CD4-positive, alpha-beta T cell treated with Interleukin-6 at 100 ng/mL for 8 hours (primary cell): ENCODE data around the gene SCGB1D2.
"Not testable (repeated sequence)": the region's sequence is repeated elsewhere in the genome, so short reads cannot be mapped to it uniquely, and the experiment has no call there.

Source experiments
- DNase-seq: peaks from one replicate; pipeline ENCODE4 v3.0.0-alpha.2; 2020; ENCODE audit warnings: mixed read lengths, low spot score

Gene SCGB1D2, protein sequence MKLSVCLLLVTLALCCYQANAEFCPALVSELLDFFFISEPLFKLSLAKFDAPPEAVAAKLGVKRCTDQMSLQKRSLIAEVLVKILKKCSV

DNA sequence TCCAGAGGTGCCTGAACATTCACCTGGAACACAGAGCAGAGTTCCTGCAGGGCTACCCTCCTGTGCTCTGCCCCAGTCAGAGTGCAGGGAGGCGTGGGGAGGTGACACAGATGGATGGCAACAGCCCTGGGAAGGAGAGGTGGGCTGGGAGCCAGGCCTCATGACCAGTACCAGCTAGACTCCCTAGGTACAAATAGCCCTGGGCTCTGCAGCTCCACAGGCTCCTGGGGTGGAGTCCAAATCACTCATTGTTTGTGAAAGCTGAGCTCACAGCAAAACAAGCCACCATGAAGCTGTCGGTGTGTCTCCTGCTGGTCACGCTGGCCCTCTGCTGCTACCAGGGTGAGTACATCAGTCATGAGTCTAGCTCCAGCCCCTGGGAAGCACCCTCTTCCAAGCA, at the start of gene SCGB1D2:
SCGB1D2 (plus strand) TSS at position 219 of the 400 bp plus-strand sequence; CDS start at position 288, 69 bp downstream.
- no peak for DNase-seq

DNA sequence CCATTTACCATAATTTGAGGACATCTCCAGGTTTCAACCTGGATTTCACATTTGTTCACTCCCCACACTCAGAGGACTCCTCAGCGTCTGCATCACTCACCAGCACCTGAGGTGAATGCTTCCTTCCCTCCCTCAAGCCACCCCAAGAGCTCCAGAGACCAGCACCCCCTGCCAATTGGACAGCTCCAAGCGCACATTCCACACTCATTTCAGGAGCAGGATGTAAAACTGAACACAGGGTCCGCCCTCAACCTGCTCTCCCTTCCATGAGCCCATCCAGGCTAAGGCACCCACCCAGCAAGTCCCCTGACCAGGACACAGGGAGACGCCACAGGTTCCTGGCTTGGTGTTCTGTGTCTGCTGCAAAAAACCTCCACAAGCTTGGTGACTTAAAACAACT, 48.1 kb upstream of the SCGB1D2 start:
- no peak for DNase-seq

DNA sequence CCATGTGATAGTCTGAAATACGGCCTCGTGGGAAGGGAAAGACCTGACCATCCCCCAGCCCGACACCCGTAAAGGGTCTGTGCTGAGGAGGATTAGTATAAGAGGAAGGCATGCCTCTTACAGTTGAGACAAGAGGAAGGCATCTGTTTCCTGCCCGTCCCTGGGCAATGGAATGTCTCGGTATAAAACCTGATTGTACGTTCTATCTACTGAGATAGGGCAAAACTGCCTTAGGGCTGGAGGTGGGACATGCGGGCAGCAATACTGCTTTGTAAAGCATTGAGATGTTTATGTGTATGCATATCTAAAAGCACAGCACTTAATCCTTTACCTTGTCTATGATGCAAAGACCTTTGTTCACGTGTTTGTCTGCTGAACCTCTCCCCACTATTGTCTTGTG, 47.0 kb upstream of the SCGB1D2 start:
- not testable (repeated sequence) for DNase-seq

DNA sequence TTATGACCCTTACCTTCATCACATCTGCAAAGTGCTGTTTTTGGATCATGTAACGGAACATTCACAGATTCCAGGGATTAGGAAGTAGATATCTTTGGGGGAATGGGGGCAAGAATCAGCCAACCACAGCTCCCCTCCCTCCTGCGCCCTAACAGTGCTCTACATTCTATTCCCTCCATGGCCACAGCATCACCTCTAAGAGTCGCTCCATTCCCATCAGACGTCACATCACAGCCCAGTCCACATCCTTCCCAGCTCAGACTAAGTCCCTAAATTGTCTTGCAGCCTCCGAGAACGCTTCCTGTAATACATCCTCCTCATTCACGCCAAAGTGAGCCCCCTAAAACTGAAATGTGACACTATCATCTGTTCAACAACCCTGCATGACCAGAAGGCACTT, 46.1 kb upstream of the SCGB1D2 start:
- no peak for DNase-seq

DNA sequence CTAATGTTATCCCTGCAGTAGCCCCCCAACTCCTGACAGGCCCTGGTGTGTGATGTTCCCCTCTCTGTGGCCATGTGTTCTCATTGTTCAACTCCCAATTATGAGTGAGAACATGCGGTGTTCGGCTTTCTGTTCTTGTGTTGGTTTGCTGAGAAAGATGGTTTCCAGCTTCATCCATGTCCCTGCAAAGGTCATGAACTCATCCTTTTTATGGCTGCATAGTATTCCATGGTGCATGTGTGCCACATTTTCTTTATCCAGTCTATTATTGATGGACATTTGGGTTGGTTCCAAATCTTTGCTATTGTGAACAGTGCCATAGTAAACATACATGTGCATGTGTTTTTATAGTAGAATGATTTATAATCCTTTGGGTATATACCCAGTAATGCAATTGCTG, 44.6 kb upstream of the SCGB1D2 start:
- DNase-seq, result not testable (repeated sequence)

DNA sequence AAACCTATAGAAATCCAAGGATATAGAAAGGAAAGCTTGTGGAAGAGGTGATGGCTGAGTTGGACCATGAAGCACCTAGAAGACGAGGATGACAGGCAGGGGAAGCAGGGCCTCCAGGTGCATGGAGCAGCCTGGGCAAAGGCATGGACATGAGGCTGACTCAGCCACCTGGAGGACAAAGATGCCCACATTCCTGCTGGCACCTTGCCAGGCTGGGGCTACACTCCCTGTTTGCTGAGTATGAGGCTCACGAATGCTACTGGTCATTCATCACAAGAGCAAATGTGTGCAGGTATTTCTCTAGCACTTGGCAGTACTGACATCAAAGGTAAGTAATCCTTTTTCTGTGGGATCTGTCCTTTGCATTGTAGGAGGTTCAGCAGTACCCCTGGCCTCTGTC, 40.7 kb upstream of the SCGB1D2 start:
- no peak for DNase-seq

DNA sequence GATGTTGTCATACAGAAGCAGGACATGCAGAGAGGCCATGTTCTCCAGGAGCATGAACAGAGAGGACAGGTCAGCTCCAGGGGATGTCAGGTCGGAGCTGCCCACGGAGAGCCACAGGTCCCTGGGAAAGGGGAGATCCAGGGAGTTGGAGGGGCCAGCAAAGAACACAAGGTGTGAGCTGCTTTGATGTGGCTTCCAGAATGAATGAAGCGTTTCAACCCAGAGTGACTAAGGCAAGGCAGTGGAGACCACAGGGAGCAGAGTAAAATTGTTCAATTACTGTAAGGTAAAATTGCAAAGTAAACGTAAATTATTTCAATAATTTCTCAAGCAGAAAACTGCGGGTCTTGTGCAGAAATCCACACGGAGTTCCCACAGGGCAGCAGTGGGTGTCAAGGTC, 39.1 kb upstream of the SCGB1D2 start:
- no peak for DNase-seq

DNA sequence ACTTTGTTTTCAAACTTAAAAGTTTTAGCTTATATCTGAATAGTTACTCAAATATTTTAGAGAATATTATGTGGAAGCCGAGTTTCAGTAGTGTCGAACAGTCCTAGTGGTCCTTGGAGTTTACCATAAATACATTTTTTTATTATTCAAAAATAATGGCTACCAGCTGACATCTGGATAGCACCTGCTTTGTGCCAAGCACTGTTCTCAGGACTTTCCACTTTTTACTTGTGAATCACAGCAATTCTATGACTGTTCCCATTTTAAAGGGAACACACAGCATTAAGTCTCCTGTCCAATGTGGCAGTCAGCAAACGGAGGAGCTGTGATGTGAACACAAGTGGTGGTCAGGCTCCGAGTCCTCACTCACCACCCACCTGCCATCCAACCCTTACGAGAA, 37.6 kb upstream of the SCGB1D2 start:
- no peak for DNase-seq

DNA sequence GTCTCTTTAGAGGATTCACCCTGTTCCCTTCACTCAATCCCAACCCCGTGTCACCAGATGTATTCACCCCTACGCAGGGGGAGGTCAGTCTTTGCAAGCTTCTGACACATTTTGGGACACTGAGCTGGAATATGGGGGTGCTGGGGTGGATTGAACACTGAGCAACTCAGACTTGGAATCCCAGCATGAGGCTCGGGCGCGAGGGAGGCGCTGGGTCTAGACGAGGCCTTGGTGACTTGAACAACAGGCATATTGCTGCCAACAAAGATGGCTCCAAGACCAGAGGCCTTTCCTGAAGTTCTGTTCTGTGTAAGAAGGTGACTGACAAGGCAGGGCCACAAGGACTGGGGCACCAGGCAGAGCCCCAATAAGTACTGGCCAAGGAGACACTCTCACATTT, 36.6 kb upstream of the SCGB1D2 start:
- no peak for DNase-seq

DNA sequence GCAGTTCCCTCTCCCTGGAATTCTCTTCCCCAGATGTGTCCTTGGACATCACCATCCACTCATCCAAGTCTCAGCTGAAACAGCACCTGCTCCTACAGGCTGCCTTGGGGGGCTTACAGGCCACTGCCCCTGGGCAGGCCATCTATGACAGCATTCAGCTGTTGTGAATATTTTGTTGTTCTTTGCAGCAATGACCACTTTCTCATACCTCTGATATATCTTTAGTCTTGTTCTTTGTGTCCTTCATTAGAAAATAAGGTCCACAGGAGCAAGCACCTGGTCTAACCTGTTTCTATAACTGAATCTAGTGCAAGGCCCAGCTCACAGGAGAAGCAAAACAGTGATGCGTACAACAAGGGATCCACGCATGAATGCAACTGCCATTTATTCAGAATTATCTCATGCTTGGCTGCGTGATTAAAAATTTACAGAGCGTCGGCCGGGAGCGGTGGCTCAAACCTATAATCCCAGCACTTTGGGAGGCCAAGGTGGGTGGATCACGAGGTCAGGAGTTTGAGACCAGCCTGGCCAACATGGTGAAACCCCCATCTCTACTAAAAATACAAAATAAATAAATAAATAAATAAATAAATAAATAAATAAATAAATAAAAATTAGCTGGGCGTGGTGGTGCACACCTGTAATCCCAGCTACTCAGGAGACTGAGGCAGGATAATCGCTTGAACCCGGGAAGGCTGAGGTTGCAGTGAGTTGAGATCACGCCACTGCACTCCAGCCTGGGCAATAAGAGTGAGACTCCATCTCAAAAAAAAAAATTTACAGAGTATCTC, 35.6 kb upstream of the SCGB1D2 start:
- not testable (repeated sequence) for DNase-seq

DNA sequence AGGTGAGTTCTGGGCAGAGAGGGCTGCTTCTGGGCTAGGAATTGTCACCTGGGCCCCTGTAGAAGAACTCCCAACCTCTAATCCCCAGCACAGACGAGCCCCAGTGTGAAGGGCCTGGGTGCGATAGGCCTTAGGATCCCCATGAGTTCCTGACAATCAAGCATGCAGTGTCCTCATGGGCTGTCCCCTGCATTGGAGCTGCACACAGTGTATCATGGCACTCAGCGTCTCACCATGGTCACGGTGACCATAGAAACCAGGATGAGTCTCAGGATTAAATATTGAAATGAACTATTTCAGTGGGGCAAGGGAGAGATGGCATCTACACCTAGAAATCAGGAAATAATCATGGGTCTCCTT, 33.3 kb upstream of the SCGB1D2 start:
- no peak for DNase-seq

DNA sequence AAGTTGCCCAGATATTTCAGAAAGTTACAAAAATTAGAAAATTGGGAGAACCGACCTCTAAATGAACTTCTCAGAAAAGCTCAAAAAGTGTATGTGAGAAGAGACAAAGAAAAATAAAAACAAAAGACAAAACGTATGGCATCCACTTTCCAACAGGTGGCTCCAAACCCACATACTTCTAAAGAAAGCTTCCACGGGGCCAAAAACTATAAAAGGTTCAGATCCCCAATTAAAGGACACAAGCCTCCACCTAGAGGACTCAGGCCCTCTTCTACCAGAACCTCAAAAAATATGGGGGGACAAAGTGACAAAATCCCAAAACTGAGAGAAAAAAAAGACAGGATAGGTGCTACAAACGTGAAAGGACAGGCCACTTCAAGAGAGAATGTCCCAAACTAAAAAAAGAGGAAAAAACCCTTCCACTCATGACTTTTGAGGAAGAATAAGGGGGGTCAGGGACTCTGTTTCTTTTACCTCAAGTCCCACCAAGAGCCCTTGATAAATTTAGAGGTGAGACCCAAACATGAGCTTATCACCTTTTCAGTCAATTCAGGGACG, 24.8 kb upstream of the SCGB1D2 start:
- no peak for DNase-seq

DNA sequence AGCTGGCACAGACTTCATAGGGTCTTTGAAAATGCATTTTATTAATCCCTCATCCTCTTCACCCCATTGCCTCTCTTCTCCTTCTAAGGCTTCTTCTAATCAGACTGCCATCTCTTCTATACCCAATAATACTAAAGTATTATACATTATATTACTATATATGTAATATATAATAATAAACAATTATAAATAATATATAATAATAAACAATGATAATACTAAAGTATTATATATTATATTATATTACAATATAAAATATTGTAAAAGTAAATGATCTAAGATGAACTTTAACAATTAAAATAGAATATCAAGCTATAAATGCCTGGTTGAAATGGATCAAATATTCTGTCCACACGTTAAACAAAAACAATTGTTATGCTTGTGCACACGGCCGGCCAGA, 20.5 kb upstream of the SCGB1D2 start:
- DNase-seq, result no peak

DNA sequence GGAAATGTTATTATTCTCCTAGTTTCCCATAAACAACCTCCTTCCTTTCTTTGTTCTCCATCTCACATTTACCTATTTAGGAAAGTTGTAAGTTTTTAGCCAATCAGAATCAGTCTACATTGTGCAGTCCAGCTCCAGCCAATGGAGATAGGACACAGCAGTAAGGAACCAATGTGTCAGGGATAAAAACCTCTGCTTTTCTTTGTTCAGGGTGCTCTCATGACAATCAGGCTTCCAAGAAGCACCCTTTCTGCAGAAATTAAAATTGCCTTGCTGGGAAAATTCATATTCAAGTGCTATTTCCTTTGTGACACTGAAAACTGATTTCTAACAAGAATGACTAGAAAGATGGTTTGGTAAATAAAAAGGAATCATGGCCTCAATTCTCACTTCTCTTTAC, 18.9 kb upstream of the SCGB1D2 start:
- no peak for DNase-seq

DNA sequence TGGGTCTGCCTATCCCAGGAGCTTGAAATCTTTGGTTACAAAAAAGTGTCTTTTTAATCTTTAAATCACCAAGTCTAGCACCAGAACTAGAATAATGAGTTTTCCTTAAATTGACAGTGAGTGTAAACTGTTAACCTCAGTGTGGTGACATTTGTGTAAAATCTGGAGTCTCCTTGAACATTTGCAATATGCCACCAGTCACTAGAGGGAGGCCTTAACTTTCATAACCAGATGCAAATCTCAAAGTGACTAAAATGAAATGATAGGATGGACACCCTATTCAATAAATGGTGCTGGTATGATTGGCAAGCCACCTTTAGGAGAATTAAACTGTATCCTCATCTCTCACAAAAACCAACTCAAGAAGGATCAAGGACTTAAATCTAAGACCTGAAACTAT, 8.3 kb upstream of the SCGB1D2 start:
- no peak for DNase-seq

DNA sequence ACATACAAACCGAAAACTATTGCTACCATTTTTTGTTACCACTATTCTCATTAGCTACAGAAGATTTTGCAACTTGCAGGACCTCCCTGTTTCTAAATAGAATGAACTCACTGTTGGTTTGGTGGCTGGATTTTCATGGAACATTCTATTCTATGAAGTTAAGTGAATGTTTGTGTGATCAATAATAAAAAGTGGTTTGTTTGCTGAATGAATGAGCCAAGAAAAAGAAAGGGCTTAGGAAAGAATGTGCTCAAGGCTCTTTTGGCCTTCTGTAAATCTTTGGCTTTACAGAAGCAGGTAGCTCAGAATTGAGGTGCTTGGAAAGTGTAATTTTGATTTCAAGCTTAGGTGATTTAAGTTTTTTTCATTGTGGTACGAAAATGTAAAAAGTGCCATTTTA, 5.9 kb upstream of the SCGB1D2 start:
- no peak for DNase-seq

DNA sequence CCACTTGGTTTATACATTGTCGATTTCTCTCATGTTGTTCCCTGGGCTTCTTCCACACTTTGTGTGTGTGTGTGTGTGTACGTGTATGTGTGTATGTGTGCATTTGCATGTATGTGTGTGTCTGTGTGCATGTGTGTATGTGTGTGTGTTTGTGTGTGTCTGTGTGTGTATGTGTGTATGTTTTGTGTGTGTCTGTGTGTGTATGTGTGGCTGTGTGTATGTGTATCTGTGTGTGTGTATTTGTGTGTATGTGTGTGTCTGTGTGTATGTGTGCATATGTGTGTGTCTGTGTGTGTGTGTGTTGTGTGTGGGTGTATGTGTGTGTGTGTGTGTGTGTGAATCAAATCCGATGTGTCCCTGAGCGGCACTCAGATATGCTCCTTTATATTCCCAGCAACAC, 4.5 kb upstream of the SCGB1D2 start:
- DNase-seq, result no peak

DNA sequence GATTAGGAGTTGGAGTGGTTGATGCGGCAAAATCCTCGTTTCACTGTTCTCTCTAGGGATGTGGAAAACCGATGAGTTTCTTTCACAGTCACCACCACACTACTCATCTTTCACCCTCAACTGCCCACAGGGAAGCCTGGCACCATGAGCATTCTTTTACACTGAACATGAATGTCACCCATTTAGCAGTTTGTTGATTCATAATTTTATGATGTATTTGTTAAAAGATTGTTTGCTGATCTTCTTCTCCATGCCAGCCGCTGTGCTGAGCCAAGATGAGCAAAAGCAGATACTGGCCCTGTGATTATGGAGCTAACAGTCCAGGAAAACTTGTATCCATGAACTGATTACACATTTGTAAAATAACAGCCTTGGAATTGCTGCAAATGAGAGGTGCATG, 3.9 kb upstream of the SCGB1D2 start:
- DNase-seq, result no peak

DNA sequence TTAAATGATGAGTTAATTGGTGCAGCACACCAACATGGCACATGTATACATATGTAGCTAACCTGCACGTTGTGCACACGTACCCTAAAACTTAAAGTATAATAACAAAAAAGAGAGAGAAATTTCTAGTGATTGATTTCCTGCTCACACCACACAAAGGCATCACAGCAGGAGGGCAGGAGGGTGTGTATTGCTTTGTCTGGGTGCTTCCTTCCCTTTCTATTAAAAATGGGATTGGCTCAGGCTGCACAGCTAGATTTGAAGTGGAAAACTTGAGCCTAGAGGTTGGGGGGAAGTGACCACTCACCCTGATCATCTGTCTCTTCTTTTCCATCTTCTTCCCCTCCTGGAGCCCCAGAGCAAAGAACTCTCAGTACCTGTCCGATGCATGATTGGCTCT, 944 bp upstream of the SCGB1D2 start:
- no peak for DNase-seq

DNA sequence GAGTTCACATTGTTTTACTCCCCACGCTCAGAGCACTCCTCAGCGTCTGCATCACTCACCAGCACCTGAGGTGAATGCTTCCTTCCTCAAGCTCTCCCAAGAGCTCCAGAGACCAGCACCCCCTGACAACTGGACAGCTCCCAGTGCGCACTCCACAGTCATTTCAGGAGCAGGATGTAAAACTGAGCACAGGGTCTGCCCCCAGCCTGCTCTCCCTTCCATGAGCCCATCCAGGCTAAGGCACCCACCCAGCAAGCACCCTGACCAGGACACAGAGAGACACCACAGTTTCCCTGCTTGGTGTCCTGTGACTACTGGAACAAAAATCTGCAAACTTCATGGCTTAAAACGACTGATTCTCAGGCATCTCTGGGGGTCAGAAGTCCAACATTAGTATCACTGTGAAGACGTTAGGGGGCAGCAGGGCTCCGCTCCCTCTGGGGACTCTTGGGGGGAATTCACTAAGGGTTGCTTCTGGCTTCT, 3.3 kb downstream of the SCGB1D2 start:
- no peak for DNase-seq

DNA sequence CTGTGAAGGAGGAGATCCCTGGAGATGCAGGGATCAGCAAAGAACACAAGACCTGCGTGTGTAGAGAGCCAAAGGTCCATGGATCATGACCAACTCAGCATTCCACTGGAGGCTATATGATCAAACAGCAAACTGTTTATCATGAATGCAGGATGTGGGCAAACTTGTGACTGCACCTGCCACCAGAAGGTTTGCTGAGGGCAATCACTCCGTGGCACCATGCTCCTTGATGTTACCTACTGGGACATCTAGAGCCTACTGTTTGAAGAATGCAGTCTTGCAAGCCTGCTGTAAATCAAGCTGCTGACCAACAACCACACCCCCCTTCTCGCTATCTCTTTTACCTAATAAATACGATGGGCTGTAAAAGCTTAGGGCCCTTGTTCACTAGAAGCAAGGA, 9.7 kb downstream of the SCGB1D2 start:
- DNase-seq, result no peak

DNA sequence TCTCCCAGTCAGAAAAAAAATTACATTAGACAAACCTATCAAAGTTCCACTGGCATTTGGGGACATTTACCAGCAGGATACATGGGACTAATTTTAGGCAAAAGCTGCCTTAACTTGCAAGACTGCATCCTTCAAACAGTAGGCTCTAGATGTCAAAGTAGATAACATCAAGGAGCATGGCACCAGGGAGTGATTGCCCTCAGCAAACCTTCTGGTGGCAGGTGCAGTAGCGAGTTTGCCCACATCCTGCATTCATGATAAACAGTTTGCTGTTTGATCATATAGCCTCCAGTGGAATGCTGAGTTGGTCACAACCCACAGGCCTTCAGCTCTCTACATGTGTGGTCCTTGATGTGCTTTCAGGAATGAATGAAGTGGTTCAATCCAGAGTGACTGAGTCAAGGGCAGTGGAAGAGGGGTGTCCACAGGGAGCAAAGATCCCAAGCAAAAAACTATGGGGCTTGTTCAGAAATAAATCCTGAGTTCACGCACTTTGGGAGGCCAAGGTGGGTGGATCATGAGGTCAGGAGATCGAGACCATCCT, 12.0 kb downstream of the SCGB1D2 start:
- no peak for DNase-seq

DNA sequence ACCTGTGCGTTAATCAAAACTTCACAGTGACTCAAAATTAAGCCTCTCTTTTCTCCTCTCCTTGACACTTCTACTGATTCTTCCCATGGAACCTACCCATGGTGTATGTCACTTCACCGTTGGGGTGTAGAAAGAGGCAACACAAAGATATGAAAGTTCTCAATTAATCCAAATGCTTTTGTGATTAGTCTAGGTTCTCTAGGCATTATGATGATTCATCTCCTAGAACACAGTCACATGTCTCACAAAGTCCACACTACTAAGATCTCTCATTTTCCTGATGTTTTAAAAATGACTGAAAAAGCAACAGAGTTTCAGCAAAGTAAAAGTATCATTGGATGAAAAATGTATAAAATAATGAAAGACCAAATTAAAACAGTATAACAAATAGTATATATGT, 14.2 kb downstream of the SCGB1D2 start:
- DNase-seq, result no peak
